Measurements from ENCODE around the gene SAMD1. TPM values are rescaled to one million over a fixed set of nuclear protein-coding genes. Genes with fewer than 3 reads are reported as not detected.

SAMD1 gene
- total RNA-seq, 2 donors from 2014 or later, result 45.5 to 54.6 TPM

DNA sequence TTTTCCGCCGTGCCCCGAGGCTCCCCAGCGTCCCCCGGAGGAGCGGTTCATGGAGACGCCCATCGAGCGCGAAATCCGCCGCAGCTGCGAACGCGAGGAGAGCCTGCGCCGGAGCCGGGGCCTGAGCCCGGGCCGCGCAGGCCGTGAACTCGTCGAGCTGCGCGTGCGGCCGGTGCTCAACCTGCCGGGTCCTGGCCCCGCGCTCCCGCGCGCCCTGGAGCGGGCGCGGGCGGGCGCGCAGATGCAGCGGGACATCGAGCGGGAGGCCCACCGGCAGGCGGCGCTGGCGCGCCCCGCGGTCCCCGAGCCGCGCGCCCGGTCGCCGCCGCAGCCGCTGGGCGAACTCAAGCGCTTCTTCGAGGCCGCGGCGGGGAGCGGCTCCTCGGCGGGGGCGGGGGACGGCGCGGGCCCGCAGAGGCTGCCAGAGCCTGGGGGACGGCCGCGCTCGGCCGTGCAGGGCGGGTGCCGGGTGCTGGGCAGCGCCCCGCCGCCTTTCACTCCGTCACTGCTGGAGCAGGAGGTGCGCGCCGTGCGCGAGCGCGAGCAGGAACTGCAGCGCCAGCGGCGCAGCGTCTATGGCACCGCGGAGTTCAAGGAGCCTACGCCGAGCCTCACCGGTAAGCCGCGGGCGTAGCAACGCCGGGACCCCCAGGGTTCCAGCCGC is 17.2 kb downstream of the SAMD1 start:
- ATAC-seq, result peak; percentile 83 to 86
- H3K36me3 Mint-ChIP-seq, result no peaks in the 10 kb centered on the region
- H3K9me3 Mint-ChIP-seq, result no peaks in the 10 kb centered on the region
- peak overlapping the region; percentile 99 for H3K4me3 Mint-ChIP-seq
- DNase-seq (ENCODE audit: low spot score), result peak; percentile 83
- peak overlapping the region; percentile 51 to 53 for H3K27ac Mint-ChIP-seq
- no peaks in the 10 kb centered on the region for H3K27me3 Mint-ChIP-seq
- H3K4me1 Mint-ChIP-seq (ENCODE audit: low read depth in 2 of 2), result peaks cover 11 to 16% of the 10 kb centered on the region in 2 donors

DNA sequence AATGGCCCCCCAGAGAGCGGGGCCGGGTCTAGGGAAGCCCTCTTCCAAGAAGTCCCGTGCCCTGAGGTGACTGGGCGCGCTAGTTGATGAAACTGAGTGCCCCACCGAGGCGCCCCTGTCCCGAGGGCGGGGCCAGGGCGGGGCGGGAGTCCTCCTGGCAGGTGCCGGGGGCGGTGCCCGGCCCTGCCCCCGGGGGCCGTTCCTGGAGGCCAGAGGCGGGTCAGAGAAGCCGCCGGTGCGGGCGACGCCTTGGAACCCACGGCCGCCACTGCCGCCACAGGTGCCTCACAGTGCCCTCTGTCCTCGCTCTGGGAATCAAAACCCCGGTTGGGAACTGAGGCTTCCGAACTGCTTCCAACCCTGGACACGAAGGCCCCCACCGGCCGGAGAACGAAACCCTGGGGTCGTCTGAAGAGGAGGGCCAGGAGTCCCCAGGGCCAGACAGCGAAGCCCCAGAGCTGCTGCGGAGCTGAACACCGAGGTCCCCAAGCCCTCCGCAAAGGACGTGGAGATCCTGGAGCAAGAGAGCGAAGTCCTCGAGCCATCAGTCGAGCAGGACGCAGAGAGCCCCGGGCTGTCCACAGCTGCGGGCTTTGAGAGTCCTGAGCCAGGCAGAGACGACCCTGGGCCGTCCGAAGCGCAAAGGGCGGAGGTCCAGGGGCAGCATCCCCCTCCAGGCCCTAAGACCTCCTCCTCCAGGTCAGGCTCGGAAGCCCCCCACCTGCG is 17.9 kb downstream of the SAMD1 start, which contains the start of gene MISP3:
MISP3 (plus strand) TSS at position 252 of the 726 bp plus-strand sequence. CDS start 524 bp downstream, outside the sequence.
- ATAC-seq (peak; percentile 17 to 18), DNase-seq (ENCODE audit: low spot score) (no peak)
- Mint-ChIP-seq H3K36me3 (no peaks in the 10 kb centered on the region), H3K4me3 (peak within 1 kb of the TSS; percentile 99), H3K4me1 (ENCODE audit: low read depth in 2 of 2) (peaks cover 11 to 16% of the 10 kb centered on the region in 2 donors), H3K27me3 (no peaks in the 10 kb centered on the region), H3K27ac (peak within 1 kb of the TSS in 1 of 2 donors; percentile 53), H3K9me3 (no peaks in the 10 kb centered on the region)

DNA sequence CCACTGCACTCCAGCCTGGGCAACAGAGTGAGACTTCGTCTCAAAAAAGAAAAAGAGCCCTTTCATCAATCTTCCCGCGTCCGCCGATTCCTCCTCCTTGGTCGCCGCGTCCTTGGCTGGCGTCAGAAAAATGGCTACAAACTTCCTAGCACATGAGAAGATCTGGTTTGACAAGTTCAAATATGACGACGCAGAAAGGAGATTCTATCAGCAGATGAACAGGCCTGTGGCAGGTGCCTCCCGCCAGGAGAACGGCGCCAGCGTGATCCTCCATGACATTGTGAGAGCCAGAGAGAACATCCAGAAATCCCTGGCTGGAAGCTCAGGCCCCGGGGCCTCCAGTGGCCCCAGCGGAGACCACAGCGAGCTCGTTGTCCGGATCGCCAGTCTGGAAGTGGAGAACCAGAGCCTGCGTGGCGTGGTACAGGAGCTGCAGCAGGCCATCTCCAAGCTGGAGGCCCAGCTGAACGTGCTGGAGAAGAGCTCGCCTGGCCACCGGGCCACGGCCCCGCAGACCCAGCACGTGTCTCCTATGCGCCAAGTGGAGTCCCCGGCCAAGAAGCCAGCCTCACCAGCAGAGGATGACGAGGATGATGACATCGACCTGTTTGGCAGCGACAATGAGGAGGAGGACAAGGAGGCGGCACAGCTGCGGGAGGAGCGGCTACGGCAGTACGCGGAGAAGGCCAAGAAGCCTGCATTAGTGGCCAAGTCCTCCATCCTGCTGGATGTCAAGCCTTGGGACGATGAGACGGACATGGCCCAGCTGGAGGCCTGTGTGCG is 20.1 kb downstream of the SAMD1 start:
- Mint-ChIP-seq H3K27me3 (no peaks in the 10 kb centered on the region), H3K36me3 (no peaks in the 10 kb centered on the region), H3K27ac (no peak overlapping the region), H3K4me3 (no peak overlapping the region), H3K9me3 (no peaks in the 10 kb centered on the region), H3K4me1 (ENCODE audit: low read depth in 2 of 2) (peaks cover 11 to 15% of the 10 kb centered on the region in 2 donors)
- DNase-seq (ENCODE audit: low spot score), result no peak
- no peak for ATAC-seq

DNA sequence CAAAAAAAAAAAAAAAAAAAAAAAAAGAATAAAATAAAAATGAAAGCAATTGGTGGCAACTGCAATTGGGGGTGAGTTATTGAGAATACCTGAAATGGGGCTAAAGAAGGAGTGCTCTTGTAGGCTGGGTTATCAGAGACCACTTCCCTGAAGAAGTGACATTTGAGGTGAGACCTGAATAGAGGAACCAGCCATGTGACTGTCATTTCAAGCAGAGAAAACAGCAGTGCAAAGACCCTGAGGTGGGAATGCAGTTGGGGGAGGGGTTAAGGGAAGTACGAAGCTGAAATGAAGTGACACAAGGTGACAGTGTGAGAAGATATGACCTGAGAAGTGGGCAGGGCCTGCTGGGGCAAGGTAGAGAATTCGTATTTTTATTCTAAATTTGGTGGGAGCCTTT is 24.4 kb downstream of the SAMD1 start:
- H3K4me3 Mint-ChIP-seq, result no peak overlapping the region
- H3K9me3 Mint-ChIP-seq, result no peaks in the 10 kb centered on the region
- no peaks in the 10 kb centered on the region for H3K36me3 Mint-ChIP-seq
- H3K4me1 Mint-ChIP-seq (ENCODE audit: low read depth in 2 of 2), result no peaks in the 10 kb centered on the region
- no peak overlapping the region for H3K27ac Mint-ChIP-seq
- H3K27me3 Mint-ChIP-seq, result no peaks in the 10 kb centered on the region
- ATAC-seq (no peak), DNase-seq (ENCODE audit: low spot score) (no peak)

DNA sequence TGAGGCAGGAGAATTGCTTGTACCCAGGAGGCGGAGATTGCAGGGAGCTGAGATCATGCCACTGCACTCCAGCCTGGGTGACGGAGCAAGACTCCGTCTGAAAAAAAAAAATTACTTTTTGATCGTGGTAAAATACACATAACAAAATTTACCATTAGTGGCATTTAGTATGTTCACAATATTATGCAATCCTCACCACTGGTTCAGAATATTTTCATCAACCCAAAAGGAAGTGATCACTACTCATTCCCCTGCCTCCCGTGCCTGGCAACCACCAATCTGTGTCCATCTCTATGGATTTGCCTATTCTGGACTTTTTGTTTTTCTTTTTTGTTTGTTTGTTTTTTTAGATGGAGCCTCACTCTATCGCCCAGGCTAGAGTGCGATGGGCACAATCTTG is 27.4 kb downstream of the SAMD1 start:
- H3K4me1 Mint-ChIP-seq (ENCODE audit: low read depth in 2 of 2), result peaks cover 8 to 9% of the 10 kb centered on the region in 2 donors
- no peaks in the 10 kb centered on the region for H3K9me3 Mint-ChIP-seq
- H3K27me3 Mint-ChIP-seq, result peaks cover 15 to 19% of the 10 kb centered on the region in 2 donors
- no peak overlapping the region for H3K4me3 Mint-ChIP-seq
- no peak for ATAC-seq
- no peaks in the 10 kb centered on the region for H3K36me3 Mint-ChIP-seq
- H3K27ac Mint-ChIP-seq, result peak overlapping the region in 1 of 2 donors; percentile 53
- DNase-seq (ENCODE audit: low spot score), result no peak

DNA sequence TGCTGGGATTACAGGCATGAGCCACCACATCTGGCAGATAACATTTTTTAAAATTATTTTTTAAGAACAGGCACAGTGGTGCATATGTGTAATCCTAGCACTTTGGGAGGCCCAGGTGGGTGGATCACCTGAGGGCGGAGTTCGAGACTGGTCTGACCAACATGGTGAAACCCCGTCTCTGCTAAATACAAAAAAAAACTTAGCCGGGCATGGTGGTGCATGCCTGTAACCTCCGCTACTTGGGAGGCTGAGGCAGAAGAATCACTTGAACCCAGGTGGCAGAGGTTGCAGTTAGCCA is 28.0 kb downstream of the SAMD1 start:
- Mint-ChIP-seq H3K36me3 (no peaks in the 10 kb centered on the region), H3K9me3 (no peaks in the 10 kb centered on the region), H3K27me3 (peaks cover 21 to 24% of the 10 kb centered on the region in 2 donors), H3K4me1 (ENCODE audit: low read depth in 2 of 2) (peaks cover 14% of the 10 kb centered on the region in 2 donors), H3K4me3 (no peak overlapping the region), H3K27ac (no peak overlapping the region)
- ATAC-seq, result no peak
- DNase-seq (ENCODE audit: low spot score), result no peak

DNA sequence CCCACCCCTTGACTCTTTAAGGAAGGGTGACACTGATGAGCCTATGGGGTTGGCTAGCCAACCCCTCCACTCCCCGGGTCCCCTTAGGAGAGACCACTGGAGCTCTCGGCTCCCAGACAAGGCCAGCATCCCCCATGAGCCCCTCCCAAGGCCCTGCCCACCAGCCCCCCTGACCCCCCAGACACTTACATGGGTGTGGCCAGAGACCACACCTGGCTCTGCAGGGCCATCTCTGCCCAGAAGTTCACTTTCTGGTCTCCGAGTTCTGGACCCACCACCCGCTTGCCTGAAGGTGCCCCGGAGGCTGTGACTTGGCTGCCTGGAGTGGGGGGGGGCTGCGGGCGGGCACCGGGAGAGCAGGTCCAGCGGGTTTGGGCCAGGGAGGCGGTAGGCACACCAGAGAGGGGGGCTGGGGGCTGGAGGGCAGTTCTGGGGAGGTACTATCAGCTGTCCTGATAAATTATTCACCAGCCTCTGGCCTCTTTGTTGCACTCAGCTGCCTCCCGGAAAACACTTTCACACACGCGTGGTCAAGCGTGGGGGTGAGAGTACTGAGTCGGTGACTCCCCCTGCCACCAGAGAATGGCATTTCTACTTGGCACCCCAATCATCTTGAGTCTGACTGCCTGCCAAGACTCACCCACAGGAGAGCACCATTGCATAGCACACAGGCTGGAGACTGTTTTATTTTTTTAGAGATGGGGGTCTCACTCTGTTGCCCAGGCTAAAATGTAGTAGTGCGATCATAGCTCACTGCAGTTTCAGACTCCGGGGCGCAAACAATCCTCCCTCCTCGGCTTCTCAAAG is 28.6 kb downstream of the SAMD1 start, which contains the start of gene PALM3:
PALM3 (minus strand) TSS at position 326 of the 807 bp plus-strand sequence; CDS start at position 230, 96 bp downstream.
- Mint-ChIP-seq H3K4me3 (no peak within 1 kb of the TSS), H3K4me1 (ENCODE audit: low read depth in 2 of 2) (peaks cover 14% of the 10 kb centered on the region in 2 donors), H3K27me3 (peaks cover 21 to 24% of the 10 kb centered on the region in 2 donors), H3K27ac (no peak within 1 kb of the TSS), H3K9me3 (no peaks in the 10 kb centered on the region), H3K36me3 (no peaks in the 10 kb centered on the region)
- DNase-seq (ENCODE audit: low spot score), result no peak
- peak in 1 of 2 donors; percentile 19 for ATAC-seq

DNA sequence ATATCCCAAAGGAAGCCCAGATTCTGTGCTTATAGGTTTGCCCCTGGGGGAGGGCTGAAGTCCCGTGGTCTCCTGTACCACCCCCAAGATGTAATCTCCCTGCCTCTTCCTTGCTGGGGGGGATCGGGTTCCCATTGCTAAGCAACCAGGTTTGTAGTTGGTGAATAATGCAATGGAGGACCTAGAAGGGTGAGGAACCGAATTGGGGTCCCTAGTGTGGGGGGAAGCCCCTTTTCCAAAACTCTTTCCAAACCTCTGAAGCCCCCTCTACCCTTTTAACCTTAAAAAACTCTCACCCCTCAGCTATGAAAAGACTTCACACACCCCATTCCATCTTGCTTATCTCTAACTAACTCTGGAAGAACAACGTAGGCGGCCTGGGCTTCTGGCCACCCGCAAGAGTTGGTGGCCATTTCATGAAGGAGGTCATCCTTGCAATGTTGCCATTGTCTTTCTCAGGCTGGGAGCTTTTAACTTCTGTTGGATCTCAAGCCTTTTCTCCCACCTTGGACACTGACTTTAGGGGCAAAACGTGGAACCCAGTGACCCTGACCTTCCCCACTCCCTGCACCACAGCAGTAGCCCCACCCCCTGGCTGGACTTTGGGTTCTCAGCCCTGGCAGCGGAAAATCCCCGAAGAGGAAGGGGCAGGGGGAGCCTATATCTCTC is 29.3 kb downstream of the SAMD1 start:
- DNase-seq (ENCODE audit: low spot score) (no peak), ATAC-seq (no peak)
- Mint-ChIP-seq H3K4me3 (no peak overlapping the region), H3K27ac (no peak overlapping the region), H3K36me3 (no peaks in the 10 kb centered on the region), H3K4me1 (ENCODE audit: low read depth in 2 of 2) (peaks cover 14% of the 10 kb centered on the region in 2 donors), H3K27me3 (peaks cover 21 to 24% of the 10 kb centered on the region in 2 donors), H3K9me3 (no peaks in the 10 kb centered on the region)

DNA sequence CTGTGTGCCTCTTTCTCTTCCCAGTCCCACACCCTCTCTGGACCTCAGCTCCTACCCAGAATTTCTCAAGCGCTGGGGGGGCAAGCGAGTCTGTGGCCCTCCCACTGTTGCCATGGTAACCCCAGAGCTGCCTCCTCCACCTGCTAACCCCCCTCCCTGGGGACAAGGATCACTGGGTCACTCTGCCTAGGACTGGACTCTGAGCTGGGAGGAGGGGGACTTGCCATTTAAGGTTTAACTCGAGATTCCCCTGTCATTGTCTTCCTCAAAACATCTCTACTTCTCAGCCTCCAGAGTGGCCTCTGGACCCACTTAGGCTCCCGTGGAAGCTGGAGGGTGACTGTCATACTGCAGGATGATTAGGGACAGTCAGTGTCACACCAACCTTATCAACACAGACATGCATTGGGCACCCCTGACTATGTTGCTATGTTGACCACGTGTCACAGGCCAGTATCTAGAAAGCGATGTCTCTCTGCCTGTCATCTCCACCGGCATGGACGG is 30.8 kb downstream of the SAMD1 start:
- no peak for DNase-seq (ENCODE audit: low spot score)
- no peak for ATAC-seq
- H3K27me3 Mint-ChIP-seq, result peaks cover 21 to 24% of the 10 kb centered on the region in 2 donors
- H3K27ac Mint-ChIP-seq, result no peak overlapping the region
- no peaks in the 10 kb centered on the region for H3K36me3 Mint-ChIP-seq
- H3K4me1 Mint-ChIP-seq (ENCODE audit: low read depth in 2 of 2), result peaks cover 14% of the 10 kb centered on the region in 2 donors
- no peak overlapping the region for H3K4me3 Mint-ChIP-seq
- no peaks in the 10 kb centered on the region for H3K9me3 Mint-ChIP-seq

DNA sequence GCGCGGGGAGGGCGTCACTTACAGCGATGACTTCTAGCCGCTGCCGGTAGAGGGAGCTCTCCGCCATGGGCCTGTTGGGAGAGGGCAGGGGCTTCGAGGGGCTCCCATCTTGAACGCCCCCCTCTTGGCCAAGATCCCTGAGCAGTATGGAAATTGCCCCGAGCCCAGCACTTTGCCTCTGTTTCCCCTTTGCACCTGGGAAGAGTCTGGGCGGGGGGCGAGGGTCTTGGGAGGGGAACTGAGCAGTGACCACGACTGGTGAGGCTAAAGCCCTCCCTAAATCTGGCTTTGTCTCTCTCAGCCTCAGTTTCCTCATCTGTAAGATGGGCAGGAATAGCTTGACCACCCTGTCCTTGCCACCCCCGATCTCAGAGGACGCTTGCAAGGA is 31.5 kb downstream of the SAMD1 start:
- ATAC-seq (no peak), DNase-seq (ENCODE audit: low spot score) (peak; percentile 61)
- Mint-ChIP-seq H3K9me3 (no peaks in the 10 kb centered on the region), H3K4me1 (ENCODE audit: low read depth in 2 of 2) (peaks cover 14% of the 10 kb centered on the region in 2 donors), H3K27me3 (peaks cover 21 to 24% of the 10 kb centered on the region in 2 donors), H3K36me3 (no peaks in the 10 kb centered on the region), H3K4me3 (peak overlapping the region; percentile 58), H3K27ac (no peak overlapping the region)

DNA sequence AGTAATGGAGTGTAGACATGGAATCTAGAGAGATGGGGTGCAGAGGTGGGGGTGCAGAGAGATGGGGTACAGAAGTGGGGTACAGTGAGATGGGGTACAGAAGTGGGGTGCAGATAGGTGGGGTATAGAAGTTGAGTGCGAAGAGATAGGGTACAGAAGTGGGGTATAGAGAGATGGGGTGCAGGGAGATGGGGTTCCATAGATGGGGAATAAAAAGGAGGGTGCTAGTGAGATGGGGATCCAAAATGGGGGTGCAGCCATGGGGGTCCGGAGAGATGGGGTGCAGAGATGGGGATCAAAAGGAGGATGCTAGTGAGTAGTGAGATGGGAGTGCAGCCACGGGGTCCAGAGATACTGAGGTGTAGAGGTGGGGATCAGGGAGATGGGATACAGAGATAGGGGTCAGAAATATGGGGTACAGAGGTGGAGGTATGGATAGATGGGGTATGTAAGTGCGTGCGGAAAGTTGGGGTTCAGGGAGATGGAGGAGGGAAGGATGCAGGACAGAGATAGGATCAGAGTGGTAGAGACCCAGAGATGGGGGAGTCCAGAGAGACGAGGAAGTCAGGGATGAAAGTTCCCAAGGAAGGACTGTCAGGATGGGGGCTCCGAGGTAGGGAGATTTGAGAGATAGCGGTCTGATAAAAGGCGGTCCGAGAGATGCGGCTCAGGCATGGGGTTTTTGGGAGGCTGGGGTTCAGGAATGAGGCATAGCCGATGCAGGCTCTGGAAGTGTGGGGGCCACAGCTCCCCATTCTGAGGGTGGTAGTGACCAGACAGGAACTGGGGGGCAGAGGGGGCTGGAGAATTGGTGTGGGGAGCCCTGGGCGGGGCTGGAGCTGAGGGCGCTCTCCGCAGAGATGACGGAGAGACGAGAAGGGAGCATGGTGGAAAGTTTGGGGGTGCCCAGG is 32.1 kb downstream of the SAMD1 start:
- Mint-ChIP-seq H3K27me3 (peaks cover 21 to 24% of the 10 kb centered on the region in 2 donors), H3K9me3 (no peaks in the 10 kb centered on the region), H3K4me1 (ENCODE audit: low read depth in 2 of 2) (peaks cover 14% of the 10 kb centered on the region in 2 donors), H3K36me3 (no peaks in the 10 kb centered on the region), H3K4me3 (peak overlapping the region; percentile 58), H3K27ac (no peak overlapping the region)
- ATAC-seq, result no peak
- DNase-seq (ENCODE audit: low spot score), result no peak

Data from natural killer cell treated with Interleukin-12 subunit alpha and Interleukin-12 subunit beta and Interleukin-15 and Interleukin-18, amount 100 ng/mL, for 72 hours (primary cell).